ENCODE measurements around the gene NFIB.

NFIB gene

GRCh38 chr9:14303521-14303920 is 10.4 kb downstream of the NFIB start:
- DNase-seq: no peak

DNA sequence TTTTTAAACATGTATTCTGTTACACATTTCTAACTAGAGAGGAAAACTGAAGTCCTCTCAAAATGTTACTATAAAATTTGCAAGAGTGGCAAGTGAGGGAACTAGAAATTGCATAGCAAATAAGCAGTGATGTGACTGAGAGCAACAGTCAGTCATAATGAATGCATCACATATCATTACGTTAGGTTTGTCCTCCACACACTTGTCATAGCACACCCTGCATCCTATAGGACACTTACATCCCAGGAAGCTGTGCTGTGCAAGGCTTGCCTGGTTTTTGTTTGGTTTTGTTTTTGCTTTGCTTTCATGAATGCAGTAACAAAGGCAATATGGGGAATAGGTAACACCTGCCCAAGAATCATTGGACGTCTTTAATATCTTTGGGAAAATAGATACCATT is 10.8 kb downstream of the NFIB start:
- no peak for DNase-seq

- no peak for DNase-seq
Measured at GRCh38 chr9:14302405-14302804, 11.5 kb downstream of the NFIB start.

- DNase-seq: no peak
Measured at GRCh38 chr9:14301583-14302021, 12.3 kb downstream of the NFIB start.

GRCh38 chr9:14301006-14301405 is 12.9 kb downstream of the NFIB start:
- no peak for DNase-seq

DNA sequence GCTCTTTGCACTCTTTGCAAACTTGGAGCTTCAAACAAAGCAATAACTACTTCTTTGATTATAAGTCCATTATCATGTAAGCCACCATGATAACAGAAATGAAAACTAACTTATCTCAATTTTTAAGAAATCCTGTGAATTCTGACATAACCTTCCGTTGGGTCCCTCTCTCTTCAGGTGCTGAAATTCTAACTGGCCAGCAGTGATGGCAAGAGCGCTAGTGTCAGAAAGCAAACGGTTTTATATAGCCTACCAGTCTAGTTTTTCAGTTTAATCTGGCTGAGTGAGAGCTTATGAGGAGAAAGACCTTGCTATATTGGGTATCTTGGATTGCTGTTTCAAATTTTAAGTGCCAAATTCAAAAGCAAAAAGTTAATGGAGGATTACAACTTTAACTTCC is 13.4 kb downstream of the NFIB start:
- no peak for DNase-seq

GRCh38 chr9:14300040-14300439 is 13.9 kb downstream of the NFIB start:
- DNase-seq: no peak

DNA sequence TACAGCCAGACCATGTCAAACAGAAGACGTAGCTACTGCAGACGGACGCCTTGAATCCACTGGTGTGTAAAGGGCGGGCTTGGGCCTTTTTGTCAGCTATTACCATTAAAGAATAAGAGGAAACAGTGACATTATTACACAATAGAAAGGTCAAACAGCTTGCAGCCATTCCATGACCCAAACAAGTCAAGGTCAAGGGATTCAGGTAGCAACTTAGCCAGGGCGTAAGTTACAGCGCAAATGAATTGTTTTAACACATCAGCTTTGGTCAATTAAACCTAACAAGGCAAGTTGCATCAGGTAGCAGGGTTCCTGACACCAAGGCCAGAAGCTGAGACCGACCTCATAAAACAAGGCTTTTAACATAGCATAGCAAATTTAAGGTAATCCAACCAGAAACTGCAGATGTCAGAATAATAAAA is 15.3 kb downstream of the NFIB start:
- DNase-seq: no peak

DNA sequence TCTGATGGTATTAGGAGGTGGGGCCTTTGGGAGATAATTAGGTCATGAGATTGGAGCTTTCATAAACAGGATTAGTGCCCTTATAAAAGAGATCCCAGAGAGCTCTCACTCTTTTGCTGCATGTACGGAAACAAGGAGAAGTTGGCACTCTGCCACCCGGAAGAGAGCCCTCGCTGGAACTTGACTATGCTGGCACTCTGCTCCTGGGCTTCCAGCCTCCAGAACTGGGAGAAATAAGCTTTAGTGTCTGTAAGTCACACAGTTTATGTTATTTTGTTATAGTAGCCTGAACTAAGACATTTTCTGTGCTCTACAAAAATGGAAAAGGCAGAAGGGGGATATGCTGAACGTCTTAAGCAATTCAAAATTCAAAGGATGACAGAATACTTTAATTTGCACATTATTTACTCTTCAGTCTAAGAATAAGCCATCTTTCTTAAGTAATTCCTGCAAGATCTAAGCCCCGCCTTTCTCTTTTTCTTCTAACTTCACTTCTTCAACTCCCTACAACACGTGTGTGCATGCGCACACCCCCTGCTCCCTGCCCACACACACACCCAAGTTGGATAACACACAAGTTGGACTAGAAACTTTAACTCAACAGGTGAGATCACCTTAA is 17.3 kb downstream of the NFIB start:
- no peak for DNase-seq

GRCh38 chr9:14294659-14295058 is 19.3 kb downstream of the NFIB start:
- DNase-seq: no peak

- no peak for DNase-seq
Measured at GRCh38 chr9:14293801-14294200, 20.1 kb downstream of the NFIB start.

DNA sequence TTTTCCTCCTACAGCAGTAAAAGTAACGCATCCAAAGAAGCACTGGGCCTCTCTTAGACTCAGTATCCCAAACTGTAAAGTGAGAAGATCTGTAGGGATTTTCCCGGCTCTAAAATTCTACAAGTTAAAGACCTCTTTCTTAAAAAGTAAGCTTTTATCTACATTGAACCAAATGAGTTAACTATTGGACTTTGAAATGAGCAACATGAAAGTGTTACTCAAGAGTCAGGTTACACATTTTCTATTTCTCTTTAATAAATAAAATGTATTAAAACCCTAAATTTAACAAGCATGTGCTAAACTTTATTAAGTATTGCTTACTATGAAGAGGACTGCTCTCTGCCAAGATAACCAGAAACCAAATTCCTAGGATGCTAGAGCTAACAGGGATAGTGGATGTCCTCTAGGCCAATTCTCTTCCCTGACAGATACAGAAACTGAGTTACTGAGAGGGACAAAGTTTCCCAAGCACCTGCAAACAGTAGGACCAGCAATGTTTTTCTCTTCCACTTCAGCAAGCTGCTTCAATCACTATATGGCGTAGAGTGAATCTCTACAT is 21.7 kb downstream of the NFIB start:
- no peak for DNase-seq

- DNase-seq: no peak
Measured at GRCh38 chr9:14289916-14290315, 24.0 kb downstream of the NFIB start.

DNA sequence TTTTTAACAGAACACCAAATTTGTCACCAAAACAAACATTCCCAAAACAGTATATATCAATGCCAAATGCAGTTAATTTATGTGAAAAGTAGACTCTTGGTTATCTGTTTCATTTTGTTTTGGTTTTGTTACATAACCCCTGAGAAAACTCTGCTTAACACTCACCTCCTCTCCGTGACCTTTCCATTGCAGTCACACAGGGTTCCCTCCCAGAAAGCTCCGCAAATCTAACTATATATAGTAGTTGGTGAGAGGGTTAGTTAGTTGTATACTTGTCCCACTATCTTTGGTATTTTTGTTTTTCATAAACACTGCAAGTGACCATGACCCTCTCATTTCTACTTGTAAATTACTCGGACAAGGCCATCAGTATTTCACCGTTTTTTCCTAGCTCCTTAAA is 25.5 kb downstream of the NFIB start:
- DNase-seq: no peak

- no peak for DNase-seq
Measured at GRCh38 chr9:14286121-14286520, 27.8 kb downstream of the NFIB start.

DNA sequence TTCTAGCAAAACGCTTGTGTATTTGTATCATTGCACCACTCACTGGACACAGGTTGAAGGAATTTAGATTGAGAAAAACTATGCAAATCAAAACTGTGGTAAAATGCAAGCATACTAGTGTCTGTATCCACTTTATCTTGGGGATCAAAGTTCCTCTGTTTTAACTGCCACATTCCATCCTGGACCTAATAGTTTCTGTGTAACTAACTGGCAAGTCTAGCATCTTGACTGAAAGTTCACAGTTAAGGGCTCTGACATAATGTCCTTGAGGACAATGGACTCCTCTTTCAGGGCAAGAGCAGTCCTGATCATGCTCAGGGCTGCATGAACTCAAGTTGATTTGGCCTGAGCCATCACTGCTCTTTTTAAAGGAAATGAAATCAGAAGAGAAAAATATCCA is 30.7 kb downstream of the NFIB start:
- DNase-seq: no peak

DNA sequence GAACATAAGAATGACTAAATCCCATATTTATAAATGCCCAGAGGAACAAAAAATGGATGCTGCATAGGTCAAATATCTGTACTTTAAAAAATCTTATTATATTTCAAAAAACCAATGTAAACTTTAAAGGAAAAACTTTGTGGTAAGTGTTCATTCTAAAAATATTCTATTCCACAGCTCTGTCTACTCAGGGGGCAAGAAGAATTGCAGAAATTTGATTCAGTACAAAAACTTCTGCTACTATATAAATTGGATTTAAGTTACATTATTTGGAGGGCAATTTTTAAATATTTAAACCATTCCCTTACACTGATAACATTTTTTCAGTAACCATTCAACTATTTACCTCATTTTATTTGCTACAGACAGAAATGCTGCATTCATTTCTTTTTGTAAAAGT is 32.1 kb downstream of the NFIB start:
- DNase-seq: no peak

DNA sequence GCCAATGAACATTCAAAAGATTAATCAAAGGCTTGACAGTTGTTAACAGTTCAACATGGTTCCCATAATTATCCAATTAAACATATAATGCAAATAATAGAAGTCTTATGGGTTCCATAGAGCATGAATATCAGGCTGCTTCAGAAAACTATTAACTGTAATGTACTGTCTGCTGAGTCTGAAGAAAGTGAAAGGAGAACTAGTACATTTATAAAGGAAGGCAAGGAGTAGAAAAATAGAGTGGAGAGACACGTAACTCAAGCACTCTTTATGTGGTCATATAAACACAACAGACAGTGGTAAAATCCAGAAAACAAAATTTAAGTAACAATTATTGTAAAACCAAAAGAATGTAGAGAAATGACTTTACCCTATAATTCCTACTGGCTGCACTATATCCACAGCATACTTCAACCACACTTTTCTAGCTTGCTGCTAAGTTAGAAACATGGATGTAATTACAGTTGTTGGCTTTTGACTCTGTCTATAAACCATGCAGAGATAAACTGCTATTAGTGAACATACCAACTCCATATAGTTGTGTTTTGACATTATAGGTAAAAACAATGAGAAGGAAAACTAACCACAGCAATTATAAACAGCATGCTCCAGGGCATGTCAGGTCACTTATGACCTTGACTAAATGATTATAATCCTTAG is 32.7 kb downstream of the NFIB start:
- no peak for DNase-seq

DNA sequence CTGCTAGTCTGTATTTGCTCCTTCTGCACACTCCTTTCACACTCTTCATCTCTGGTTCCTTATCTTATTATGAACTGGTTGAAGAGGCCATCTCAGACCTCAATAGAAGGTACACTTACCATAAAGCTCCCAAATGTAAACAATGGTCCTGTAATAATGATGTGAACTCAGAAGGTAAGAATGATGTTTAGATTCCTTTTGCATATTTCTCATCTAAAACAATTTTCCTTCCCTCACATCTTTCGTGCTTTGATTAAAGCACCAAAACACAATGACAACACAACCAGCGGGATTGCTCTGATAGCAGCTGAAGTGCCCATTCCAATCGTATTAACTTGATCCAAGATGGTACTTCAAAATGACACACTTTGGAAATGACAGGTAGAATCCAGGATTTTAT is 34.3 kb downstream of the NFIB start:
- DNase-seq: no peak

GRCh38 chr9:14278291-14278721 is 35.6 kb downstream of the NFIB start:
- no peak for DNase-seq

- no peak for DNase-seq
Measured at GRCh38 chr9:14277761-14278160, 36.2 kb downstream of the NFIB start.

DNA sequence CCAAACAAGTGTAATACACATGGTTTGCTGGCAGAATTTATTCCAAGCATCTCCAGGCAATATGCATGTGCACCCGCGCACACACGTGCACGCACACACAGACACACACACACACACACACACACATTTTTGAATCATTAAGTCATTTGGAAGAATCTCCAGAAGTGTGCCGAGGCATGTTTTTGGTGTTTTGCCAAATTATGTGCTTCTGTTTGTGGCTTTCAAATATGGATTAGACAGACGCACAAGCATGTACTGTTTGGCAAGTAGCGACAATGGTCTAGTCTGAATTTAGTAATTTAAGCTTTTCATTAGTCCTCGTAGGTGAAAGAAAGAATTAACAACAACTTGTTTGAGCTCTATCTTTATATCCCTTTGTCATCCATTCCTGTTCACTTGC is 36.7 kb downstream of the NFIB start:
- no peak for DNase-seq

DNA sequence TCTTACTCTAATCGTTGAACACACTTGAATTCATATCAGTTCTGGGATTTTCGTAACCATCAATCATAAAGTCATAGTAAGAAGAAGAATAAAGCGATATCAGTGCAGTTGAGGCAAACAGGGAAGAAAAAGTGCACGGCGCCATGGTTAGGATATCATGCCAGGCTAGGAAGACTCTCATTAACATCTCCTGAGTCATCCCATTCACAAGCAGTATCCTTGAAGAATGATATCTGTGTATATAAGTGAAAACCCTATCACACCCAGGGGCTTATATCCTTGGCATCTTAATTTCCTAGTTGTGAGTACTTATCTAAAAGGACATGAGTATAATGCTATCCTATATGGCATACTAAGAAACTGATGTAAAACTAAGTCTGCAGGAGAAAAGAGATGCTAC is 38.6 kb downstream of the NFIB start:
- DNase-seq: no peak

- DNase-seq: no peak
Measured at GRCh38 chr9:14273696-14274121, 40.2 kb downstream of the NFIB start.

All from effector CD8-positive, alpha-beta T cell (primary cell).